Fibroblast of skin of abdomen (primary cell): ENCODE data around the gene DNAJB11.
A peak's percentile ranks its signal among the peaks of the same experiment; 100 is the strongest.

ENCODE experiments used
- DNase-seq: peaks from one replicate; pipeline ENCODE4 v3.0.0-alpha.2; 2013

DNAJB11 gene

GRCh38 chr3:186596568-186597287, 26.2 kb downstream of the DNAJB11 start:
- peak; percentile 36 for DNase-seq

- DNase-seq, result peak; percentile 72
These were observed 27.7 kb downstream of the DNAJB11 start for GRCh38 chr3:186598108-186598784.

- DNase-seq, result no peak
These were observed 28.2 kb downstream of the DNAJB11 start for GRCh38 chr3:186598794-186599141.

DNA sequence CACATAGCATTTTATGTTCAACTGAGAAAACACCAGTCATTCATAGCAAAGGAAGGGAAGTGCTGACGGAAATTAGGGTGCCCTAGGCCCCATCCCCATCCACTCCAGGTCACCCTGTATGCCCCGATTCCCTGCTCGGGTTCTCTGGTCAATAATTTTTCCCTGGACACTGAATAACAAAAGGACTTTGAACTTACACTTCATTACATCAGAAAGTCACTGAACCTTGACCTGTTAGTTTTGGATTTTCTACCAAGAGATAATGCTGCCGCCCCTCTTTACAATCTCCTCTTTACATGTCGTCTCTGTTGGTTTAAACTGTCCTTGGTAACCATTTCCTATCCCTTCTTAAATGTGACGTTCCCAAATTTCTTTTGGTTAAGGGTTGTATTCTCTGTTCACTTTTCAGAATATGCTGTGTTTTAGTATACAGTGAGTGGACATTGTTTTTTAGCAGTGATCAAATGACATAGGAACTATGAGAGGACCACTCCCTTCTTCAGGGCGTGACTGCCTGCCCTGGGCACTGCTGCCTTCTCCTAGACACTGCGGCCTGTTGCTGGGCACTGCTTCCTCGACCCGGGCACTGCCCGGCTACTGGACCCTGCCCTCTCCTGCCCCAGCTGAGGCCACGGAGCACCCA, 28.7 kb downstream of the DNAJB11 start:
- no peak for DNase-seq

DNA sequence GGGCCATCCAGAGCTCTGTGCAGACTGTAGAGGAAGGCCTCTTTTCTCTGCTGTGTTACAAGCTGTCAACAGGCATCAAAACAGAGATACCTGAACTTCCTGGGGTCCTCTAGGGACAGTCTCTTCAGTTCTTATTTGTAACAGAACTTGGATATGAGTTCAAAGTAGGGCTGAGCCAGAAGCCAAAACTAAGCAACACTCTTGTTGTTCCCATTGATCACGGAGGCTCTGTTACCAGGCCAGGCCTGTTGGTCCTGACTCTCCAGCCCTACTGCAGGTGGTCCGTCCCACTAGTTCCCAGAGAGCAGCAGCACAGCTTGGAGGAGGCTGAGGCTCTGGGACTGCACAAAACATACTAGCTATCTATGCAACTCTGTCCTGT, 29.3 kb downstream of the DNAJB11 start:
- no peak for DNase-seq

DNA sequence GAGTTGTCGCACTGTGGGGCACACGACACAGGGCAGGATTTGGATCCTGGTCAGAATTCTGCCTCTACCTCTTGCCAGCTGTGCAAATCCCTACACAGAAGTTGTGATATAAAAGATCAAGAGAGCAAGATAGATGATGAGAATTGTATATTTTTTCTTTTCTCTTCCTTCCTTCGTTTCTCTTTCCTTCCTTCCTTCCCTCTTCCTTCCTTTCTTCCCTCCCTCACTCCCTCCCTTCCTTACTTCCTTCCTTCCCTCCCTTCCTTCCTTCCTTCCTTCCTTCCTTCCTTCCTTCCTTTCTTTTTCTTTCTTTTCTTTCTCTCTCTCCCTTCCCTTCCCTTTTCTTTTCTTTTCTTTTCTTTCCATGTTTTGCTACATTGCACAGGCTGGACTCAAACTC, 30.4 kb downstream of the DNAJB11 start:
- no peak for DNase-seq

- no peak for DNase-seq
These were observed 32.6 kb downstream of the DNAJB11 start for GRCh38 chr3:186603159-186603558.

- DNase-seq, result no peak
These were observed 34.6 kb downstream of the DNAJB11 start for GRCh38 chr3:186605078-186605477.

GRCh38 chr3:186605561-186606545, 35.3 kb downstream of the DNAJB11 start:
- no peak for DNase-seq

DNA sequence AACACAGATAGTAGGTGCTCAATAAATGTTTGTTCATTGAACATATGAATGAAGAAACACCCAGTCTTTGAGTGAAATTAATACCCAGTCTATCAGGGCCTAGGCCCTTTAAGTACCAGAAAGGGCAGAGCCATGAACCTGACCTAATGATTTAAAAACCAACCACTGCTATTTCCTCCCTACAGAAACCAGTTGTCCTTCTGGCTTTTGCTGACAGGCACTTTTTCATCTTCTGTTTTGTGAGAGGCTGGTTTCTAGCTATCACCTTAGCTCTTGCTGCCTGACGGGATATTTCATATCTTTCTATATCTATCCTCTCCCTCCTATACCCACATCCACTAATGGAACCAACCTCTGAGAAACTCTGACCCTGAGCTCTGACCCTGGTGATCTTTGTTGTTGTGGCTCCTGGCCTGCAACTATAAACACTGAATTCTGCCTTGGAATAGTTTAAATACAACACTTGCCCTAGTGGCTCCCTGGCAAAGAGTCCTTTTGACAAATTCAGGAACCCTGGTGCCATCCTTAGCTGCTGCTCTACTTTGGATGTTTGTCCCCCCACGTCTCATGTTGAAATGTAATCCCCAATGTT, 38.2 kb downstream of the DNAJB11 start:
- no peak for DNase-seq

DNA sequence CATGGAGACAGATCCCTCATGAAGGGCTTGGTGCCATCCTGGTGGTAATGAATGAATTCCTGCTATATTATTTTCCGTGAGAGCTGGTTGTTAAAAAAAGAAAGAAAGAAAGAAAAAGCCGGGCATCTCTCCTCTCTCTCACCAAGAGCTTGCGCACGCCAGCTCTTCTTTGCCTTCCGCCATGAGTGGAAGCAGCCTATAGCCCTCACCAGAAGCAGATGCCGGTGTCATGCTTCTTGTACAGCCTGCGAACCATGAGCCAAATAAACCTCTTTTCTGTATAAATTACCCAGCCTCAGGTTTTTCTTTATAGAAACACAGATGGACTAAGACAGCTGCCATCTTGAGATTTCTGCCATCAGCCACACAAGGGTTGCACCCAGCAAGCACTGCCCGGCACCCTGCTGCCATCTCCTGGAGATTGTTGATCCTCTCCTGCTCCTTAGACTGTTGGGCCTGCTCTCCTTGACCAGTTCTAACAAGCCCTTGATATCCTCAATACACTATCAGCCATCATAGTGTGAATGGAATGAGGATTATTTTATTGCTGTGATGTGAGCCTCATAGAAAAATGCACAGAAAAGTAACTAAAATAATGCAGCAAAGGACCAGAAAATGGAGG, 38.8 kb downstream of the DNAJB11 start:
- DNase-seq, result no peak

DNA sequence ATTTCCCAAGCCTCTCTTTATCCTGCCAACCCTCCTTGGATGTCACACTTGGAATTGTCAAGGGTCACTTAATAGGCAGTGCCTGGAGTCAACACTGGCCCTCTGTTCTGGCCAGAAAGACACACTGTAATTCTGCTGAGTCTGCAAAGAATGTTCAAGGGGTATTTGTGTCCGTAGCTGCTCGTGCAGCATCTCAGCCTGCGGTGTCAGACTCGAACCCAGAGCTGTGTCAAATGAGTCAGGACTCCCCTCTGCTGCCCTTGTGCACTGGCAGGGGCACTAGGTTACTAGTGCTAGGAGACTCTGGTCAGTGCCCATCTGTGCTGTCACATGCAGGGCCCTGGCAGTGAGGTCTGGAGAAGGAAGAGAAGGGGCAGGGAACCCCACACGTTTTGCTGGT, 41.5 kb downstream of the DNAJB11 start:
- DNase-seq, result no peak

GRCh38 chr3:186612721-186613636, 42.5 kb downstream of the DNAJB11 start, which contains the start of gene AHSG:
Gene AHSG, plus strand, starts transcription at chr3:186613060. Its CDS starts 82 bp downstream, at chr3:186613142.
- DNase-seq, result no peak

- DNase-seq, result no peak
These were observed 43.2 kb downstream of the DNAJB11 start for GRCh38 chr3:186613637-186614265.

GRCh38 chr3:186614266-186614596, 43.7 kb downstream of the DNAJB11 start:
- DNase-seq, result no peak

DNA sequence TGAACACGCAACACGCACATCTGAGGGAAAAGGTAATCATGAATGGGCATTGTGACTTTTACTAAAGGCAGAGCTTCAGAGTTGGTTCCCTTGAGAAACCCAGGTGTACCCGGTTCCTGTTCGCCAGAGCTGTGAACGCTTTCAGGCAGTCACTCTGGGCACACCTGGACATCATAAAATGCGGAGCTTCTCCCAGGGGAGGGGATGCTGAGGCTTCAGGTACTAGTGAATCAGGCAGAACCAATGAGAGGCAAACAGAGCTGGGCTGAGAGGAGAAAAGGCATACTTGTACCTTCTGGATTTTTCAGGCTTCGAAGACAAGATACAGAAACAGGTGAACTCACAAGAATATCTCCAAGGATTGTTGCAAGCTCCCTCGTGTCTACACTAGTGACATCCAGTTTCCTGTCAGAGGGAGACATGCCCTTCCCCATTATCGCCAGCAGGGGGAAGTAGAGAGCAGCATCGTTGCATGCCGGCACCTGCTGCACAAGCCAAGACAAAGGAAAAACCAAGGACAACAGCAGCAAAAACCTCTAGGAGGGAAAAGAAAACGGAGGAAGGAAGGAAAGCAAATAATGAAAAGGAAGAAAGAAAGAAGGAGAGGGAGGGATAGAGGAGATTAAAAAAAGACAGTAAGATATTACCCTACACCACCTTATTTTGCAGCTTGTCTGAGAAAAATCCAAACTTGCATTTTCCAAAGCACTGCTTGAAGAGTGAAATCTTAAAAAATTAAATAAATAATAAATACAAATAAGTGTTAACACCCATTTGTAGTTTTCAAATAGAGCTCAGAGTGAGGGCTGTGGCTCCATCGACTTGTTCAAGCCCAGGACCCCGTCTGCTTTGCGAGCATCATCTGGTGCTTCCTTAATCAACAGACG, 44.3 kb downstream of the DNAJB11 start:
- peak; percentile 56 for DNase-seq

GRCh38 chr3:186616299-186616617, 45.7 kb downstream of the DNAJB11 start:
- no peak for DNase-seq

- DNase-seq, result peak; percentile 96
These were observed 46.8 kb downstream of the DNAJB11 start for GRCh38 chr3:186617036-186617946.
